Gastrocnemius medialis (tissue), 4 donors: Measurements from ENCODE around the gene NLRC5. TPM values are rescaled to one million over a fixed set of nuclear protein-coding genes. Genes with fewer than 3 reads are reported as not detected.

Experiments
- ATAC-seq, 2 donors: fragments of 150-250 bp; one replicate each; pipeline ENCODE4 v1.9.1; 2016
- DNase-seq, 2 donors: peaks; one replicate each; pipeline ENCODE4 v3.0.0-alpha.2; 2019
- H3K27ac ChIP-seq, 4 donors: fragments of 200-600 bp; sonication (generic); 1 replicate in 1 of 4; 2 replicates in 3 of 4; pipeline ENCODE4 v1.5.1; 2016 to 2018; ENCODE audit warnings: mild to moderate bottlenecking in 2 of 4, moderate library complexity in 1 of 4
- H3K27me3 ChIP-seq, 3 donors: fragments of 200-600 bp; sonication (generic) in 2 of 3; 1 replicate in 1 of 3; 2 replicates in 2 of 3; pipeline versions ENCODE4 v1.5.1 to v1.6.0; 2016 to 2019; ENCODE audit warnings: mild to moderate bottlenecking in 1 of 3, moderate library complexity in 1 of 3
- H3K36me3 ChIP-seq, 2 donors: fragments of 200-600 bp; sonication (generic) in 1 of 2; one replicate each; pipeline ENCODE4 v1.5.1; 2017 to 2018
- H3K4me1 ChIP-seq, 2 donors: fragments of 200-600 bp; sonication (generic) in 1 of 2; one replicate each; pipeline ENCODE4 v1.5.1; 2016 to 2017; ENCODE audit warnings: mild to moderate bottlenecking in 2 of 2
- H3K4me3 ChIP-seq, 4 donors: fragments of 200-600 bp; sonication (generic) in 3 of 4; 1 replicate in 1 of 4; 2 replicates in 3 of 4; pipeline ENCODE4 v1.5.1; 2016 to 2019; ENCODE audit warnings: mild to moderate bottlenecking in 2 of 4
- H3K9me3 ChIP-seq, 3 donors: fragments of 200-600 bp; sonication (generic) in 2 of 3; 1 replicate in 1 of 3; 2 replicates in 2 of 3; pipeline ENCODE4 v1.5.1; 2016 to 2019
- CTCF ChIP-seq, 5 experiments: fragments of 450-650 bp in 3 of 5; fragments of 200-600 bp in 2 of 5; sonication (generic) in 2 of 5; IDR thresholded peaks in 4 of 5; conservative IDR thresholded peaks in 1 of 5; 1 replicate in 4 of 5; 2 replicates in 1 of 5; pipeline ENCODE4 v1.5.1; 2016 to 2019; ENCODE audit warnings: antibody characterized with exemption in 5 of 5, mild to moderate bottlenecking in 3 of 5, moderate library complexity in 3 of 5
- POLR2A ChIP-seq, 2 donors: fragments of 450-650 bp; IDR thresholded peaks; one replicate each; pipeline ENCODE4 v1.6.1; 2017; ENCODE audit warnings: antibody characterized with exemption in 2 of 2, mild to moderate bottlenecking in 2 of 2, moderate library complexity in 2 of 2
- in situ Hi-C, 4 donors: fragments of 200-750 bp; cut with MboI; loops; one replicate each; pipeline versions ENCODE4 v1.15.0 to v1.8.0; 2017; ENCODE audit warnings: low sequenced_read_pairs in 4 of 4
- intact Hi-C: fragments of 100-400 bp; cut with DNase I; formaldehyde crosslinking; loops from one replicate; pipeline ENCODE4 v1.15.1; 2023; ENCODE audit warnings: low total_unique reads
- total RNA-seq, 4 donors: library from RNA; depleted of rRNA; stranded (reverse); fragments of >200 nt; gene quantifications; one replicate each; pipeline versions ENCODE4 v1.1.0 to v1.2.3, GENCODE V29; 2016

NLRC5 gene
- total RNA-seq, 4 donors from 2014 or later, result 2.5 to 9.4 (median 5.1) TPM

- in situ Hi-C loops, result no loop called here
- no peak for ATAC-seq
Measured at GRCh38 chr16:57026778-57027062, 37.4 kb downstream of the NLRC5 start.

DNA sequence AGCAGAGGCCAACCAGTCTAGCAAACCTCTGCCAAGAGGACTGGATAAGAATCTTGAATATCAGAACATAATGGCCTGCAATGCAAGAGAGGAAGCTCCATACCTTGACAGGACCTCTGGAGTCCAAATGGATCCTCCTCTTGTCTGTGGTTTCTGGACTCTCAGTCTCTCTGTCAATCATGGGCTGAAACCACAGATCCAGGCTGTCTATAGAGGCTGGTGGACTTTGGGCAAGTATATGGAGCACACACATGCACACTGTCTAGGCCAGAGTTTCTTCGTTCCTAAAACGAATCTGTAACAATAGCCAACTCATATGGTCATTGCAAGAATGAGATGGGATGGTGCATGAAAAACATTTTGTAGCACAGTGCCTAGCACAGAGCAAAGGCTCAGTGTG is 37.7 kb downstream of the NLRC5 start:
- in situ Hi-C loops (no loop called here), intact Hi-C loops (no loop called here)
- DNase-seq (no peak), ATAC-seq (no peak)
- no peaks in the 10 kb centered on the region for H3K36me3 ChIP-seq
- H3K27ac ChIP-seq, result no peak overlapping the region
- no peaks in the 10 kb centered on the region for H3K9me3 ChIP-seq
- TF ChIP-seq POLR2A (IDR thresholded peaks at IDR 0.05) (no peak), CTCF (IDR thresholded peaks at IDR 0.05 in 4 of 5, conservative IDR thresholded peaks at IDR 0.05 in 1 of 5) (no peak)
- H3K4me1 ChIP-seq, result no peaks in the 10 kb centered on the region
- no peak overlapping the region for H3K4me3 ChIP-seq
- no peaks in the 10 kb centered on the region for H3K27me3 ChIP-seq

More at GRCh38 chr16:57026778-57027062, 37.4 kb downstream of the NLRC5 start:
- no peak for DNase-seq
- intact Hi-C loops, result no loop called here
- Histone ChIP-seq H3K9me3 (no peaks in the 10 kb centered on the region), H3K27me3 (no peaks in the 10 kb centered on the region), H3K36me3 (no peaks in the 10 kb centered on the region), H3K4me3 (no peak overlapping the region), H3K4me1 (no peaks in the 10 kb centered on the region), H3K27ac (no peak overlapping the region)
- TF ChIP-seq CTCF (IDR thresholded peaks at IDR 0.05 in 4 of 5, conservative IDR thresholded peaks at IDR 0.05 in 1 of 5) (no peak), POLR2A (IDR thresholded peaks at IDR 0.05) (no peak)

- no peaks in the 10 kb centered on the region for H3K4me1 ChIP-seq
- H3K27me3 ChIP-seq, result no peaks in the 10 kb centered on the region
- in situ Hi-C loops (no loop called here), intact Hi-C loops (no loop called here)
- no peak overlapping the region for H3K27ac ChIP-seq
- no peaks in the 10 kb centered on the region for H3K9me3 ChIP-seq
- DNase-seq, result no peak
- H3K36me3 ChIP-seq, result no peaks in the 10 kb centered on the region
- ATAC-seq, result no peak
- H3K4me3 ChIP-seq, result no peak overlapping the region
- no peak for TF ChIP-seq POLR2A (IDR thresholded peaks at IDR 0.05)
- TF ChIP-seq CTCF (IDR thresholded peaks at IDR 0.05 in 4 of 5, conservative IDR thresholded peaks at IDR 0.05 in 1 of 5), result no peak
Measured at GRCh38 chr16:57028086-57028485, 38.7 kb downstream of the NLRC5 start.

DNA sequence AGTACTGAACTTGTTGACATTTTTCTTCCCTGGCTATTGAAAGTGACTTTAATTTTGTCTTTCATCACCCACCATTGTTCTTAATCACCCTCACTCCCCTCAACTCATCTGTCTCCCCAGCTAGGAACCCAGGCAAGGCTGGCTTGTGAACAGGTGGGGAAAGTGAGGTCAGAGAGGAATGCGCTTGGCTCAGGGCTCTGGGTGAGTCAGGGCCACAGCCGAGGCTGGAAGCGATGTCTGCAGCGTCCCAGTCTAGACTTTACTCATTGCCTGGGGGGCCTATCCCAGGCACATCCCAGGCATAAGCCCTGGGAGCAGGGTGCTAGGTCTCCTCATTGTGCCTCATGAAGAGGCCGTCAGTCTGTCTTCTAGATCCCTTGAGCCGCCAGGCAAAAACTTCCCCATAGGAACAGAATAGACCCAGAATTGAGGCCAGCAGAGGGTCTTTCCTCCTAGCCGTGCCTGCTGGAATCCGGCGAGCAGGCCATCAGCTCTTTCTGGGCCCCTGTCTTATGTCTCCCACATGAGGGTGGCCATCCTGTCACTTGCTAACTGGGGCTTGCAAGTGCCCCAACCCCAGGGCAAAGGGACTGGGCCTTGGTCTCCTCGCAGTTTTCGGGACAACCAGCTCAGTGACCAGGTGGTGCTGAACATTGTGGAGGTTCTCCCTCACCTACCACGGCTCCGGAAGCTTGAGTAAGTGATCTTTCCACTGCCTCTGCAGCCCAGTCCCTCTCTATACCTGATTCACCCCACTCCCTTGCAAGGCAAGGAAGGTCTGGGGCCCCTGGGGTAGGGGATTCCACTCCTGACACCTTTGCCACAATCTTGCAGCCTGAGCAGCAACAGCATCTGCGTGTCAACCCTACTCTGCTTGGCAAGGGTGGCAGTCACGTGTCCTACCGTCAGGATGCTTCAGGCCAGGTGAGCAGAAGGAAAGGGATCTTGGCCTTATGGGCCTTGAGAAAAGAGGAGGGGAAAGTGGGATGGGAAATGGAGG is 40.1 kb downstream of the NLRC5 start:
- Histone ChIP-seq H3K4me1 (no peaks in the 10 kb centered on the region), H3K4me3 (no peak overlapping the region), H3K27me3 (no peaks in the 10 kb centered on the region), H3K9me3 (no peaks in the 10 kb centered on the region), H3K27ac (no peak overlapping the region), H3K36me3 (no peaks in the 10 kb centered on the region)
- no peak for ATAC-seq
- intact Hi-C loops (no loop called here), in situ Hi-C loops (loop anchor here in 1 of 4 donors (10.0 kb wide), 1 partner anchor 55 kb away; no protein-coding TSS in a partner anchor)
- no peak for DNase-seq
- TF ChIP-seq CTCF (IDR thresholded peaks at IDR 0.05 in 4 of 5, conservative IDR thresholded peaks at IDR 0.05 in 1 of 5) (no peak), POLR2A (IDR thresholded peaks at IDR 0.05) (no peak)
